AG08395 (cell line): Measurements from ENCODE around the gene SLC25A14.

Source experiments
- DNase-seq: peaks from one replicate; pipeline ENCODE4 v3.0.0; 2012; ENCODE audit warnings: mixed read lengths, low spot score

SLC25A14 gene

GRCh38 chrX:130378024-130378669, 38.4 kb downstream of the SLC25A14 start:
- no peak for DNase-seq

GRCh38 chrX:130385520-130385919, 45.8 kb downstream of the SLC25A14 start, which contains the start of gene GPR119:
GPR119 (minus strand) TSS chrX:130385674; CDS start chrX:130385447, 227 bp downstream.
- no peak for DNase-seq

GRCh38 chrX:130386408-130386808, 46.7 kb downstream of the SLC25A14 start:
- DNase-seq: no peak

- DNase-seq: peak; percentile 80
Measured at GRCh38 chrX:130393451-130394074, 53.8 kb downstream of the SLC25A14 start.

- no peak for DNase-seq
Measured at GRCh38 chrX:130395341-130395740, 55.6 kb downstream of the SLC25A14 start.

GRCh38 chrX:130401415-130402207, 61.9 kb downstream of the SLC25A14 start, which contains the start of gene RBMX2:
RBMX2 (plus strand) TSS chrX:130401987; CDS start chrX:130402033, 46 bp downstream.
- DNase-seq: peak; percentile 96

GRCh38 chrX:130402208-130402684, 62.5 kb downstream of the SLC25A14 start:
- no peak for DNase-seq

GRCh38 chrX:130413415-130413814, 73.7 kb downstream of the SLC25A14 start:
- no peak for DNase-seq

GRCh38 chrX:130414800-130415199, 75.1 kb downstream of the SLC25A14 start:
- no peak for DNase-seq

- DNase-seq: no peak
Measured at GRCh38 chrX:130415201-130415600, 75.5 kb downstream of the SLC25A14 start.

GRCh38 chrX:130416785-130417184, 77.1 kb downstream of the SLC25A14 start:
- DNase-seq: no peak

- no peak for DNase-seq
Measured at GRCh38 chrX:130418066-130418465, 78.3 kb downstream of the SLC25A14 start.

- no peak for DNase-seq
Measured at GRCh38 chrX:130418740-130419139, 79.0 kb downstream of the SLC25A14 start.

- no peak for DNase-seq
Measured at GRCh38 chrX:130419263-130419662, 79.5 kb downstream of the SLC25A14 start.
